ENCODE measurements around the gene MPHOSPH6.

The MPHOSPH6 gene

DNA sequence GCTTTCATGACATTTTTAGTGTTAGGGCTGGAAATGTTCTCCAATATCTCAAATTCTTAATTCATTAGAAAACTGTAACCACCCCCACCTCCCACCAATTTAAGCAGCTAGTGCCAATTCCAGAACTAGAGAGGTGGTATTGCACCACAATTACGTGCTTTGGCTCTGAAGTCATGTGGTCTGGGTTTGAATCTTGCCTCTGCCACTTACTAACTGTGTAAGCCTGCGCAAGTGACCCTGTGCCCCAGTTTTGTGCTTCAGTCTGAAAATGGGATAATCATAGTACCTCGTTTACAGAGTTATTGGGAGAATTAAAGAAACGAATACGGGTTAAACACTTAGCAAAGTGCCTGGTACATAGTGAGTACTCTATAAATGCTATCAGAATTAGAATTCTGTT is 14.2 kb upstream of the MPHOSPH6 start:
- DNase-seq (ENCODE audit: extremely low read depth, low read depth) = no peak
- TF ChIP-seq, protein P1, sequence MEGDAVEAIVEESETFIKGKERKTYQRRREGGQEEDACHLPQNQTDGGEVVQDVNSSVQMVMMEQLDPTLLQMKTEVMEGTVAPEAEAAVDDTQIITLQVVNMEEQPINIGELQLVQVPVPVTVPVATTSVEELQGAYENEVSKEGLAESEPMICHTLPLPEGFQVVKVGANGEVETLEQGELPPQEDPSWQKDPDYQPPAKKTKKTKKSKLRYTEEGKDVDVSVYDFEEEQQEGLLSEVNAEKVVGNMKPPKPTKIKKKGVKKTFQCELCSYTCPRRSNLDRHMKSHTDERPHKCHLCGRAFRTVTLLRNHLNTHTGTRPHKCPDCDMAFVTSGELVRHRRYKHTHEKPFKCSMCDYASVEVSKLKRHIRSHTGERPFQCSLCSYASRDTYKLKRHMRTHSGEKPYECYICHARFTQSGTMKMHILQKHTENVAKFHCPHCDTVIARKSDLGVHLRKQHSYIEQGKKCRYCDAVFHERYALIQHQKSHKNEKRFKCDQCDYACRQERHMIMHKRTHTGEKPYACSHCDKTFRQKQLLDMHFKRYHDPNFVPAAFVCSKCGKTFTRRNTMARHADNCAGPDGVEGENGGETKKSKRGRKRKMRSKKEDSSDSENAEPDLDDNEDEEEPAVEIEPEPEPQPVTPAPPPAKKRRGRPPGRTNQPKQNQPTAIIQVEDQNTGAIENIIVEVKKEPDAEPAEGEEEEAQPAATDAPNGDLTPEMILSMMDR (IDR thresholded peaks at IDR 0.05; ENCODE audit: low read depth, low read length) = no peak

DNA sequence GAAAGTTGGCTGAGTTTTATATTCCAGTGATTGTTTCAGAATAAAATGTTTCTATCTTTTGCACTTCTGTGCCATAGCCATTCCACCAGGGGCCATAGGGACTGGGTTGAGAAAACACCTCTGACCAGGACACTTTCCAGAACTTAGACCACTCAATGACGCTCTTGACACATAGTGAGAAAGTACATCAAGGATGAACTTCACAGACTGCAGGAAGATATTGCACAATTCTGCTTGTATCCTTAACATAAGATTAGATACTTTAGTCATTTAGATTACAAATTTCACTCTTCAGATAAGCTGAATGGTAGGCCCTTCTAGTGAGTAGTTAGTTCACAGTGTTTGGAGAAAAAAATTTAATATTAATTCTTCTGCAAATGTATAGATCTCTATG is 13.0 kb upstream of the MPHOSPH6 start:
- DNase-seq (ENCODE audit: extremely low read depth, low read depth) = no peak
- TF ChIP-seq, protein P1 (IDR thresholded peaks at IDR 0.05; ENCODE audit: low read depth, low read length) = no peak

DNA sequence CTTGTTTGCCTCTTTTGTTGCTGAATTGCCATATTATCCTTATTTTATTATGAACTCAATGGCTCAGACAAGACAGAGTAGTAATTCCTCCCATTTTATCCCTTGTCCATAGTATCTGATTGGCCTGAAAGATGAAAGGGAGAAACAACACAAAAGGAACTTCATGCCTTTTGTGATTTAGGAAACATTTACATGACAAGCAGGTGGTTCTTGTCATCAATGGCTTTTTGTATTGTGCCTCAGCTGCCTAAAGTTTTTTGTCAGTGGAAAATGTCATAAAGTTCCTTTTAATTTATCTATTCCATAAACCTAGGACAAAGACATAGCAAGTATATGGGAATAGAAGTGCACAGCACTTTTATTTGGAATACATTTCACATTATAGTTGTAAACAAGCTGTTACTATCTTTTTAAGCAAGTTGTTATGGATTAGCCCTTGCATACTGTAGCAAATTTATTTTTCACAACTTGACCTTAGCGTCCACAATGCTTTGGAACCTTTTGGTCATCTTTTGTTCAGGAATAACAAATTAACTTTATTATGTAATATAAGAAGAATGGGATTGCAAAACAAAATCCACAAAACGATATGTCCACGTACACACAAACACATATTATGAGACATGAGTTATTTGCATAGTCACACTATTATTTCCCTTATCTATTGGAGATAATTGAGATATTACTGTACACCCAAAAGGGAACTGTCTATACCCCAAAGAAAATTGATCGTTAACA is 12.4 kb upstream of the MPHOSPH6 start:
- TF ChIP-seq, protein P1 (IDR thresholded peaks at IDR 0.05; ENCODE audit: low read depth, low read length) = no peak
- DNase-seq (ENCODE audit: extremely low read depth, low read depth) = no peak

DNA sequence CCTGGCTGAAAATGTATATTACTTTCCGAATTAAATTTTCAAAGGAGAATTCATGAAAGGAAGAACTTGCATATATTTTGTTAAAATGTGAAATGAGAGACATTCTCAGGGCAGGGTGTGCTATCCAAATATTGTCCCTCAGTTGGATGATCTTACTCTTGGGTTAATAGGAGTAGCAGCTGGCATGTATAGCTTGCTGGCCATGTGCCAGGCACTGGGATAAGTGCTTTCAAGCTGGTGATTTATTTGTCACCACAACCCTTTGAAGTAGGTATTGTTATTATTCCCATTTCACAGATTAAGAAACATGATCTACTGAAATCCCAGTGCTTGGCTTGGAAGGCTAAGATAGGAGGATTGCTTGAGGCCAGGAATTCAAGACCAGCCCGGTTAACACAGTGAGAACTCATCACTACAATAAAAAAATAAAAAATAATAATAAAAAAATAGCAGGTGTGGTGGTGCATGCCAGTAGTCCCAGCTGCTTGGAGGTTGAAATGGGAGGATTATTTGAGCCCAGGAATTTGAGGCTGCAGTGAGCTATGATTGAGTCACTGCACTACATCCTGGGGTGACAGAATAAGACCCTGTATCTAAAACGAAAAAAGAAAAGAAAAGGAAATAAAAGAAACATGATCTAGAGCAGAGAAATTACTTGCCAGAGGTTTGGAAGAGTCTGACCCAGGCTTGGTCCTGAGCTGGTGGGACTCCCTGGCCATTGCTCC is 11.6 kb upstream of the MPHOSPH6 start:
- TF ChIP-seq, protein P1 (IDR thresholded peaks at IDR 0.05; ENCODE audit: low read depth, low read length) = no peak
- no peak for DNase-seq (ENCODE audit: extremely low read depth, low read depth)

DNA sequence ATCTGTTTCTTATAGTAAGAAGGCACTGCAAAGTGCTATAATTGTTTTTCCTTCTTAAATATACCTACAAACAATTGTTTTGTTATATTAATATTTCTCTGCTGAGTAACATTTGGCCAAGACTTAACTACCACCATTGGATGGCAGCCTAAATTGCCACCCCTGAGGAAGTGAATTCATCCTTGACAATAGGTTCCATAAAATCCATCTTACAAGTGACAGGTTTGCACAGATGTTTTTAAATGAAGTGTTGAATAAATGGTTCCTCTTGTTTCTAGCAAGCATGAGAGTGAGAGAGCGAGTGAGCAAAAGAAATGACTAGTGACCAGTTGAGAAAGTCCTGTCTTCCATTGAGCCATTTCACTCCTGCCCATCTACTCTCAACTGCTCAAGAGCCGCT is 8.3 kb upstream of the MPHOSPH6 start:
- DNase-seq (ENCODE audit: extremely low read depth, low read depth) = no peak
- TF ChIP-seq, protein P1 (IDR thresholded peaks at IDR 0.05; ENCODE audit: low read depth, low read length) = no peak

DNA sequence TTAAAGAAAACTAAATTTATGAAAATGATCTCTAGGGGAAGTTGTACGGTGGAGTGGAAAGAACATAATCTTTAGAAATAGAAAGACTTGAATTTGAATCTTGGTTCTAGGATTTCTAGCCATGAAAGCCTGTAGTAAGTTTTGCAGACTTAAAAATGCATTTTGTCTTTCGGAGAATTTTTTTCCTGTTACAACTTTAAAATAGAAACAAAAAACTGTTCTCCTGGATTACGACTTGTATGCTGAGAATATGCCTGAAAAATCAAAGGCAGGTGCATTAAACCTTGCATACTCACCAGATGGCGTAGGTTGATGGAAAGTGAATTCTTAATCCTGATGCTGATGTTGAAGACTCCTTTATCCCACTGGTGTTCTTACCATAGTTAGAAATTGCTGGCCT is 7.5 kb upstream of the MPHOSPH6 start:
- no peak for DNase-seq (ENCODE audit: extremely low read depth, low read depth)
- TF ChIP-seq, protein P1 (IDR thresholded peaks at IDR 0.05; ENCODE audit: low read depth, low read length) = no peak

DNA sequence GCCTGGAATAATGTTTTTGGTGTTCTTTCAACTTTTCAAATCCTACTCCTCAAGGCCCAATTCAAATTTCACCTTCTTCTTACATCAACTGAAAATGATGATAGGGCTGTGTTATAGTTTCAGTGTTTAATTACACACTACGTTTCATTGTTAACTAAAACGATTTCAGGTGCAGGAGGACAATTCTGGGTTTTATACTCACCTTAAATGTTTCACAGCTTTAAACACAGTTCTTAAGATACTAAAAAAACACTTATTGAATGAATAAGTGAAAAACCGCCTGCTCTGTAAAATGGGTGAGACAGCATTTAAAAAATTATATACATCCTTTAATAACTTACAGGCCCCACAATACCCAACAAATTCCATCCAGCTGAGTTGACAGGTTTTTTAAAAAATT is 6.2 kb upstream of the MPHOSPH6 start:
- TF ChIP-seq, protein P1 (IDR thresholded peaks at IDR 0.05; ENCODE audit: low read depth, low read length) = no peak
- DNase-seq (ENCODE audit: extremely low read depth, low read depth) = no peak
